Panc1 (cell line): ENCODE results near the gene SLC24A4. TPM values are rescaled to one million over a fixed set of nuclear protein-coding genes. Genes with fewer than 3 reads are reported as not detected.
A peak's percentile ranks its signal among the peaks of the same experiment; 100 is the strongest.

Experiments
- ATAC-seq: fragments of 200-7000 bp; cut with Tn5 transposase; 2 replicates; pipeline ENCODE4 v1.9.1; 2020; ENCODE audit warnings: mild to moderate bottlenecking, moderate library complexity
- BruUV-seq: library from RNA; stranded (reverse); fragments of 400-500 nt; replicated peaks from 2 replicates; lab custom pipeline; 2021; lab: Mats Ljungman, UMichigan
- CTCF ChIA-PET: fragments of 300-600 bp; sonication (Branson Sonifier 250); formaldehyde crosslinking; loops from one replicate; lab custom pipeline; 2022; ENCODE audit warnings: antibody characterized with exemption; lab: Charles Lee
- POLR2A ChIA-PET: fragments of 300-600 bp; sonication (Branson Sonifier 250); formaldehyde crosslinking; loops from one replicate; lab custom pipeline; 2022; ENCODE audit warnings: antibody characterized with exemption; lab: Charles Lee
- DNase-seq: peaks from one replicate; pipeline ENCODE4 v3.0.0-alpha.2; 2010; ENCODE audit warnings: low read depth, low spot score
- H3K27ac ChIP-seq: 2 replicates; pipeline ENCODE4 v1.5.1; 2011; ENCODE audit warnings: mild to moderate bottlenecking, low read length, inconsistent platforms
- H3K27me3 ChIP-seq: fragments of 200-500 bp; sonication (Bioruptor generic); 2 replicates; pipeline ENCODE4 v1.6.0; 2014; ENCODE audit warnings: low read length, inconsistent platforms; ENCODE audit not compliant: control insufficient read depth, insufficient read depth
- H3K36me3 ChIP-seq: fragments of 200-500 bp; sonication (Bioruptor generic); 2 replicates; pipeline ENCODE4 v1.5.1; 2014; ENCODE audit warnings: inconsistent platforms, mild to moderate bottlenecking, low read length, moderate library complexity; ENCODE audit not compliant: control insufficient read depth, insufficient read depth
- H3K4me1 ChIP-seq: 2 replicates; pipeline ENCODE4 v1.5.1; 2011; ENCODE audit warnings: inconsistent platforms, mild to moderate bottlenecking, low read length, moderate library complexity; ENCODE audit not compliant: control insufficient read depth, insufficient read depth
- H3K4me3 ChIP-seq, 2 experiments: 2 replicates each; pipeline ENCODE4 v1.5.1; 2011 to 2012; ENCODE audit warnings: low read depth in 2 of 2, low read length in 2 of 2, mild to moderate bottlenecking in 2 of 2, inconsistent platforms in 1 of 2, moderate library complexity in 1 of 2
- H3K9me3 ChIP-seq: fragments of 200-500 bp; sonication (Bioruptor generic); 2 replicates; pipeline ENCODE4 v1.5.1; 2014; ENCODE audit warnings: low read depth, mild to moderate bottlenecking, inconsistent platforms, low read length, moderate library complexity; ENCODE audit not compliant: control insufficient read depth, insufficient read depth
- CTCF ChIP-seq: fragments of 450-650 bp; IDR thresholded peaks from 2 replicates; pipeline ENCODE4 v1.5.1; 2017; ENCODE audit warnings: mild to moderate bottlenecking
- POLR2AphosphoS5 ChIP-seq: IDR thresholded peaks from 2 replicates; pipeline ENCODE4 v1.6.1; 2012; ENCODE audit warnings: mild to moderate bottlenecking, low read depth, low read length, moderate library complexity
- REST ChIP-seq, 2 experiments: IDR thresholded peaks; 2 replicates each; pipeline ENCODE4 v1.6.1; 2011 to 2012; ENCODE audit warnings: low read depth in 2 of 2, control low read depth in 1 of 2, low read length in 1 of 2, mild to moderate bottlenecking in 1 of 2, moderate library complexity in 1 of 2; ENCODE audit not compliant: insufficient read depth in 1 of 2
- SIN3A ChIP-seq: IDR thresholded peaks from 2 replicates; pipeline ENCODE4 v1.6.1; 2012; ENCODE audit warnings: low read depth, mild to moderate bottlenecking, low read length, moderate library complexity, borderline replicate concordance; ENCODE audit not compliant: insufficient read depth
- TCF7L2 ChIP-seq: IDR thresholded peaks from 2 replicates; pipeline ENCODE4 v1.6.1; 2011; ENCODE audit warnings: mild to moderate bottlenecking, low read depth, low read length, inconsistent platforms
- in situ Hi-C: cut with HindIII; loops from 2 replicates; pipeline ENCODE4 v1.10.0; 2016; ENCODE audit warnings: low sequenced_read_pairs, low pct_unique_long_range_greater_than_20kb
- intact Hi-C: fragments of 100-400 bp; cut with micrococcal nuclease; formaldehyde crosslinking; loops from one replicate; pipeline ENCODE4 v1.10.0; 2022; ENCODE audit not compliant: unreplicated experiment
- total RNA-seq: library from RNA; stranded (reverse); gene quantifications from one replicate; pipeline ENCODE4 v1.2.1, GENCODE V29; 2021; ENCODE audit not compliant: unreplicated experiment

The SLC24A4 gene
- total RNA-seq, 1 experiment from 2014 or later, result not detected

GRCh38 chr14:92507174-92507768 is 184.3 kb downstream of the SLC24A4 start:
- Histone ChIP-seq H3K9me3 (no peaks in the 10 kb centered on the region), H3K4me1 (peaks cover 12% of the 10 kb centered on the region), H3K27ac (no peak overlapping the region), H3K36me3 (no peaks in the 10 kb centered on the region), H3K4me3 (no peak overlapping the region), H3K27me3 (no peaks in the 10 kb centered on the region)
- intact Hi-C loops (no loop called here), in situ Hi-C loops (no loop called here)
- BruUV-seq, result no TSS peak
- no peak for TF ChIP-seq REST (IDR thresholded peaks at IDR 0.05; ENCODE audit: insufficient read depth in 1 of 2, low read depth in 2 of 2, low read length in 1 of 2)
- no peak for TF ChIP-seq SIN3A
- TF ChIP-seq POLR2AphosphoS5, result no peak
- TF ChIP-seq TCF7L2, result no peak
- TF ChIP-seq CTCF, result no peak
- POLR2A ChIA-PET, result no interaction called here
- CTCF ChIA-PET, result no interaction called here
- ATAC-seq (no peak), DNase-seq (no peak)

- no peak for DNase-seq
Observed at GRCh38 chr14:92510972-92511371, 188.0 kb downstream of the SLC24A4 start.

More at GRCh38 chr14:92510972-92511371, 188.0 kb downstream of the SLC24A4 start:
- Histone ChIP-seq H3K27me3 (no peaks in the 10 kb centered on the region), H3K36me3 (no peaks in the 10 kb centered on the region), H3K27ac (peak overlapping the region; percentile 39), H3K9me3 (no peaks in the 10 kb centered on the region), H3K4me3 (no peak overlapping the region), H3K4me1 (peaks cover 7% of the 10 kb centered on the region)
- no peak for ATAC-seq
- CTCF ChIA-PET, result interaction anchor here (0.6 kb wide), 1 partner anchor 1432 kb away, joined by 3 read pairs; no protein-coding TSS in a partner anchor
- POLR2A ChIA-PET, result no interaction called here
- TF ChIP-seq SIN3A, result no peak
- TF ChIP-seq CTCF, result no peak; the same call in 1 of the 2 replicates
- in situ Hi-C loops (no loop called here), intact Hi-C loops (no loop called here)
- no TSS peak for BruUV-seq
